ENCODE results near the gene CLK4.

Gene CLK4

GRCh38 chr5:178626484-178627258 is at the start of gene CLK4:
Gene CLK4, minus strand, starts transcription at chr5:178627050. Its CDS starts 3,634 bp downstream, at chr5:178623416.
- DNase-seq (ENCODE audit: low read depth in 2 of 2), result peak; percentile 93 to 95

GRCh38 chr5:178675922-178676321 is 49.1 kb upstream of the CLK4 start:
- DNase-seq (ENCODE audit: low read depth in 2 of 2), result no peak

GRCh38 chr5:178674334-178674733 is 47.5 kb upstream of the CLK4 start:
- no peak for DNase-seq (ENCODE audit: low read depth in 2 of 2)

- DNase-seq (ENCODE audit: low read depth in 2 of 2), result no peak
These were observed 47.0 kb upstream of the CLK4 start for GRCh38 chr5:178673801-178674295.

GRCh38 chr5:178672630-178673029 is 45.8 kb upstream of the CLK4 start:
- no peak for DNase-seq (ENCODE audit: low read depth in 2 of 2)

GRCh38 chr5:178671602-178672144 is 44.8 kb upstream of the CLK4 start:
- no peak for DNase-seq (ENCODE audit: low read depth in 2 of 2)

GRCh38 chr5:178670351-178670885 is 43.6 kb upstream of the CLK4 start:
- no peak for DNase-seq (ENCODE audit: low read depth in 2 of 2)

- no peak for DNase-seq (ENCODE audit: low read depth in 2 of 2)
These were observed 41.7 kb upstream of the CLK4 start for GRCh38 chr5:178668579-178668978.

GRCh38 chr5:178667688-178668087 is 40.8 kb upstream of the CLK4 start:
- DNase-seq (ENCODE audit: low read depth in 2 of 2), result no peak

- DNase-seq (ENCODE audit: low read depth in 2 of 2), result no peak
These were observed 40.3 kb upstream of the CLK4 start for GRCh38 chr5:178667101-178667500.

- no peak for DNase-seq (ENCODE audit: low read depth in 2 of 2)
These were observed 37.3 kb upstream of the CLK4 start for GRCh38 chr5:178664141-178664540.

- DNase-seq (ENCODE audit: low read depth in 2 of 2), result no peak
These were observed 35.7 kb upstream of the CLK4 start for GRCh38 chr5:178662541-178662860.

GRCh38 chr5:178661836-178662540 is 35.1 kb upstream of the CLK4 start:
- no peak for DNase-seq (ENCODE audit: low read depth in 2 of 2)

- no peak for DNase-seq (ENCODE audit: low read depth in 2 of 2)
These were observed 24.4 kb upstream of the CLK4 start for GRCh38 chr5:178651046-178651810.

- no peak for DNase-seq (ENCODE audit: low read depth in 2 of 2)
These were observed 23.4 kb upstream of the CLK4 start for GRCh38 chr5:178650214-178650613.

- DNase-seq (ENCODE audit: low read depth in 2 of 2), result no peak
These were observed 22.7 kb upstream of the CLK4 start for GRCh38 chr5:178649580-178649979.

- no peak for DNase-seq (ENCODE audit: low read depth in 2 of 2)
These were observed 18.1 kb upstream of the CLK4 start for GRCh38 chr5:178644826-178645545.

GRCh38 chr5:178642351-178642909 is 15.6 kb upstream of the CLK4 start:
- no peak for DNase-seq (ENCODE audit: low read depth in 2 of 2)

GRCh38 chr5:178641711-178642110 is 14.9 kb upstream of the CLK4 start:
- no peak for DNase-seq (ENCODE audit: low read depth in 2 of 2)

GRCh38 chr5:178640331-178641045 is 13.6 kb upstream of the CLK4 start:
- no peak for DNase-seq (ENCODE audit: low read depth in 2 of 2)
